ENCODE results near the gene OLA1.
"Not testable (repeated sequence)": the region's sequence is repeated elsewhere in the genome, so short reads cannot be mapped to it uniquely, and the experiment has no call there.

OLA1 gene

GRCh38 chr2:174248187-174248997 lies at the start of gene OLA1:
Gene OLA1, minus strand, starts transcription at chr2:174248532. Its CDS starts 1,717 bp downstream, at chr2:174246815.
- peak; percentile 96 for DNase-seq

GRCh38 chr2:174292908-174293307 lies 44.6 kb upstream of the OLA1 start:
- DNase-seq, result no peak

- DNase-seq, result no peak
Observed at GRCh38 chr2:174286172-174286571, 37.8 kb upstream of the OLA1 start.

- no peak for DNase-seq
Observed at GRCh38 chr2:174282441-174282840, 34.1 kb upstream of the OLA1 start.

GRCh38 chr2:174281736-174282135 lies 33.4 kb upstream of the OLA1 start:
- no peak for DNase-seq

GRCh38 chr2:174280596-174280995 lies 32.3 kb upstream of the OLA1 start:
- no peak for DNase-seq

GRCh38 chr2:174270263-174270662 lies 21.9 kb upstream of the OLA1 start:
- DNase-seq, result not testable (repeated sequence)

- no peak for DNase-seq
Observed at GRCh38 chr2:174266288-174266687, 18.0 kb upstream of the OLA1 start.

- no peak for DNase-seq
Observed at GRCh38 chr2:174263997-174264396, 15.7 kb upstream of the OLA1 start.

GRCh38 chr2:174259981-174260380 lies 11.6 kb upstream of the OLA1 start:
- DNase-seq, result no peak

GRCh38 chr2:174254267-174254666 lies 5.9 kb upstream of the OLA1 start:
- no peak for DNase-seq

- no peak for DNase-seq
Observed at GRCh38 chr2:174248998-174249592, 763 bp upstream of the OLA1 start.

GRCh38 chr2:174247474-174248186 lies 702 bp downstream of the OLA1 start:
- no peak for DNase-seq

GRCh38 chr2:174246944-174247381 lies 1.4 kb downstream of the OLA1 start:
- no peak for DNase-seq

GRCh38 chr2:174245628-174246027 lies 2.7 kb downstream of the OLA1 start:
- DNase-seq, result not testable (repeated sequence)

- DNase-seq, result no peak
Observed at GRCh38 chr2:174245065-174245464, 3.3 kb downstream of the OLA1 start.

GRCh38 chr2:174243812-174244211 lies 4.5 kb downstream of the OLA1 start:
- no peak for DNase-seq

GRCh38 chr2:174240097-174240496 lies 8.2 kb downstream of the OLA1 start:
- no peak for DNase-seq

GRCh38 chr2:174236429-174236828 lies 11.9 kb downstream of the OLA1 start:
- DNase-seq, result no peak

- DNase-seq, result no peak
Observed at GRCh38 chr2:174235680-174236079, 12.7 kb downstream of the OLA1 start.

- DNase-seq, result no peak
Observed at GRCh38 chr2:174233771-174234275, 14.5 kb downstream of the OLA1 start.

GRCh38 chr2:174227748-174228147 lies 20.6 kb downstream of the OLA1 start:
- no peak for DNase-seq

GRCh38 chr2:174224665-174225288 lies 23.6 kb downstream of the OLA1 start:
- DNase-seq, result no peak

All from stimulated activated CD4-positive, alpha-beta T cell treated with anti-CD3 and anti-CD28 coated beads, Interleukin-1b, Interleukin-23, amount 100 ng/mL, for 48 hours (primary cell).